Measurements from ENCODE around the gene CHRNG.
"Not testable (repeated sequence)": the region's sequence is repeated elsewhere in the genome, so short reads cannot be mapped to it uniquely, and the experiment has no call there.

CHRNG gene

GRCh38 chr2:232567721-232568120 lies 28.2 kb downstream of the CHRNG start:
- Histone ChIP-seq H3K27me3 (ENCODE audit: insufficient read depth, low read length) (no peaks in the 10 kb centered on the region), H2AFZ (ENCODE audit: low read length, unreplicated experiment) (no peak overlapping the region), H3K79me2 (ENCODE audit: control insufficient read depth, insufficient read depth, low read length, unreplicated experiment) (no peaks in the 10 kb centered on the region), H3K4me3 (ENCODE audit: low read depth, low read length) (no peak overlapping the region), H3K36me3 (ENCODE audit: insufficient read depth, low read length) (peaks cover 29% of the 10 kb centered on the region), H3K4me1 (ENCODE audit: control insufficient read depth, insufficient read depth, low read length, unreplicated experiment) (peaks cover 19% of the 10 kb centered on the region), H3K27ac (ENCODE audit: low read depth, low read length) (peak overlapping the region; percentile 94)

GRCh38 chr2:232568161-232568560 lies 28.7 kb downstream of the CHRNG start:
- H3K4me1 ChIP-seq (ENCODE audit: control insufficient read depth, insufficient read depth, low read length, unreplicated experiment): peaks cover 19% of the 10 kb centered on the region
- H2AFZ ChIP-seq (ENCODE audit: low read length, unreplicated experiment): no peak overlapping the region
- H3K79me2 ChIP-seq (ENCODE audit: control insufficient read depth, insufficient read depth, low read length, unreplicated experiment): no peaks in the 10 kb centered on the region
- peak overlapping the region; percentile 94 for H3K27ac ChIP-seq (ENCODE audit: low read depth, low read length)
- H3K4me3 ChIP-seq (ENCODE audit: low read depth, low read length): no peak overlapping the region
- H3K36me3 ChIP-seq (ENCODE audit: insufficient read depth, low read length): peaks cover 33% of the 10 kb centered on the region
- no peaks in the 10 kb centered on the region for H3K27me3 ChIP-seq (ENCODE audit: insufficient read depth, low read length)

- Histone ChIP-seq H3K4me1 (ENCODE audit: control insufficient read depth, insufficient read depth, low read length, unreplicated experiment) (peaks cover 19% of the 10 kb centered on the region), H3K4me3 (ENCODE audit: low read depth, low read length) (no peak overlapping the region), H3K79me2 (ENCODE audit: control insufficient read depth, insufficient read depth, low read length, unreplicated experiment) (no peaks in the 10 kb centered on the region), H3K36me3 (ENCODE audit: insufficient read depth, low read length) (peaks cover 23% of the 10 kb centered on the region), H3K27me3 (ENCODE audit: insufficient read depth, low read length) (no peaks in the 10 kb centered on the region), H3K27ac (ENCODE audit: low read depth, low read length) (no peak overlapping the region), H2AFZ (ENCODE audit: low read length, unreplicated experiment) (no peak overlapping the region)
These were observed 30.0 kb downstream of the CHRNG start for GRCh38 chr2:232569541-232569940.

GRCh38 chr2:232570481-232570880 lies 31.0 kb downstream of the CHRNG start:
- not testable (repeated sequence) for H3K27ac ChIP-seq (ENCODE audit: low read depth, low read length); H2AFZ ChIP-seq (ENCODE audit: low read length, unreplicated experiment); H3K27me3 ChIP-seq (ENCODE audit: insufficient read depth, low read length); H3K4me3 ChIP-seq (ENCODE audit: low read depth, low read length); H3K79me2 ChIP-seq (ENCODE audit: control insufficient read depth, insufficient read depth, low read length, unreplicated experiment)
- H3K36me3 ChIP-seq (ENCODE audit: insufficient read depth, low read length): peaks cover 23% of the 10 kb centered on the region
- H3K4me1 ChIP-seq (ENCODE audit: control insufficient read depth, insufficient read depth, low read length, unreplicated experiment): peaks cover 19% of the 10 kb centered on the region

GRCh38 chr2:232571026-232571474 lies 31.6 kb downstream of the CHRNG start:
- H3K4me3 ChIP-seq (ENCODE audit: low read depth, low read length): no peak overlapping the region
- no peak overlapping the region for H3K27ac ChIP-seq (ENCODE audit: low read depth, low read length)
- peaks cover 23% of the 10 kb centered on the region for H3K36me3 ChIP-seq (ENCODE audit: insufficient read depth, low read length)

GRCh38 chr2:232573042-232573441 lies 33.5 kb downstream of the CHRNG start:
- no peaks in the 10 kb centered on the region for H3K27me3 ChIP-seq (ENCODE audit: insufficient read depth, low read length)
- no peaks in the 10 kb centered on the region for H3K79me2 ChIP-seq (ENCODE audit: control insufficient read depth, insufficient read depth, low read length, unreplicated experiment)
- no peak overlapping the region for H2AFZ ChIP-seq (ENCODE audit: low read length, unreplicated experiment)
- peaks cover 8% of the 10 kb centered on the region for H3K4me1 ChIP-seq (ENCODE audit: control insufficient read depth, insufficient read depth, low read length, unreplicated experiment)
- H3K27ac ChIP-seq (ENCODE audit: low read depth, low read length): no peak overlapping the region
- no peak overlapping the region for H3K4me3 ChIP-seq (ENCODE audit: low read depth, low read length)
- peaks cover 23% of the 10 kb centered on the region for H3K36me3 ChIP-seq (ENCODE audit: insufficient read depth, low read length)

More at GRCh38 chr2:232571026-232571474, 31.6 kb downstream of the CHRNG start:
- no peak overlapping the region for H2AFZ ChIP-seq (ENCODE audit: low read length, unreplicated experiment)
- H3K27me3 ChIP-seq (ENCODE audit: insufficient read depth, low read length): no peaks in the 10 kb centered on the region
- H3K79me2 ChIP-seq (ENCODE audit: control insufficient read depth, insufficient read depth, low read length, unreplicated experiment): no peaks in the 10 kb centered on the region
- H3K4me1 ChIP-seq (ENCODE audit: control insufficient read depth, insufficient read depth, low read length, unreplicated experiment): peaks cover 19% of the 10 kb centered on the region

- no peaks in the 10 kb centered on the region for H3K27me3 ChIP-seq (ENCODE audit: insufficient read depth, low read length)
- no peak overlapping the region for H3K27ac ChIP-seq (ENCODE audit: low read depth, low read length)
- peaks cover 21% of the 10 kb centered on the region for H3K36me3 ChIP-seq (ENCODE audit: insufficient read depth, low read length)
These were observed 34.4 kb downstream of the CHRNG start for GRCh38 chr2:232573771-232574435.

GRCh38 chr2:232574674-232575403 lies 35.3 kb downstream of the CHRNG start:
- Histone ChIP-seq H3K4me3 (ENCODE audit: low read depth, low read length) (no peak overlapping the region), H3K27ac (ENCODE audit: low read depth, low read length) (no peak overlapping the region), H3K4me1 (ENCODE audit: control insufficient read depth, insufficient read depth, low read length, unreplicated experiment) (no peaks in the 10 kb centered on the region), H3K79me2 (ENCODE audit: control insufficient read depth, insufficient read depth, low read length, unreplicated experiment) (no peaks in the 10 kb centered on the region), H3K27me3 (ENCODE audit: insufficient read depth, low read length) (no peaks in the 10 kb centered on the region), H2AFZ (ENCODE audit: low read length, unreplicated experiment) (no peak overlapping the region), H3K36me3 (ENCODE audit: insufficient read depth, low read length) (peaks cover 12% of the 10 kb centered on the region)

More at GRCh38 chr2:232573771-232574435, 34.4 kb downstream of the CHRNG start:
- Histone ChIP-seq H3K4me3 (ENCODE audit: low read depth, low read length) (no peak overlapping the region), H3K4me1 (ENCODE audit: control insufficient read depth, insufficient read depth, low read length, unreplicated experiment) (no peaks in the 10 kb centered on the region), H3K79me2 (ENCODE audit: control insufficient read depth, insufficient read depth, low read length, unreplicated experiment) (no peaks in the 10 kb centered on the region), H2AFZ (ENCODE audit: low read length, unreplicated experiment) (no peak overlapping the region)

- no peaks in the 10 kb centered on the region for H3K79me2 ChIP-seq (ENCODE audit: control insufficient read depth, insufficient read depth, low read length, unreplicated experiment)
- H3K4me1 ChIP-seq (ENCODE audit: control insufficient read depth, insufficient read depth, low read length, unreplicated experiment): no peaks in the 10 kb centered on the region
- H3K27ac ChIP-seq (ENCODE audit: low read depth, low read length): no peak overlapping the region
- no peak overlapping the region for H3K4me3 ChIP-seq (ENCODE audit: low read depth, low read length)
- no peak overlapping the region for H2AFZ ChIP-seq (ENCODE audit: low read length, unreplicated experiment)
- H3K36me3 ChIP-seq (ENCODE audit: insufficient read depth, low read length): peaks cover 6% of the 10 kb centered on the region; the same call in 1 of the 2 replicates
- no peaks in the 10 kb centered on the region for H3K27me3 ChIP-seq (ENCODE audit: insufficient read depth, low read length)
These were observed 35.9 kb downstream of the CHRNG start for GRCh38 chr2:232575404-232575746.

- no peak overlapping the region for H2AFZ ChIP-seq (ENCODE audit: low read length, unreplicated experiment)
- H3K27ac ChIP-seq (ENCODE audit: low read depth, low read length): no peak overlapping the region
- no peaks in the 10 kb centered on the region for H3K4me1 ChIP-seq (ENCODE audit: control insufficient read depth, insufficient read depth, low read length, unreplicated experiment)
- H3K79me2 ChIP-seq (ENCODE audit: control insufficient read depth, insufficient read depth, low read length, unreplicated experiment): no peaks in the 10 kb centered on the region
- peaks cover 6% of the 10 kb centered on the region; the same call in 1 of the 2 replicates for H3K36me3 ChIP-seq (ENCODE audit: insufficient read depth, low read length)
- no peak overlapping the region for H3K4me3 ChIP-seq (ENCODE audit: low read depth, low read length)
- no peaks in the 10 kb centered on the region for H3K27me3 ChIP-seq (ENCODE audit: insufficient read depth, low read length)
These were observed 37.5 kb downstream of the CHRNG start for GRCh38 chr2:232576995-232577394.

GRCh38 chr2:232577841-232578240 lies 38.3 kb downstream of the CHRNG start:
- Histone ChIP-seq H2AFZ (ENCODE audit: low read length, unreplicated experiment) (no peak overlapping the region), H3K27ac (ENCODE audit: low read depth, low read length) (no peak overlapping the region), H3K36me3 (ENCODE audit: insufficient read depth, low read length) (peaks cover 3% of the 10 kb centered on the region; the same call in 1 of the 2 replicates), H3K79me2 (ENCODE audit: control insufficient read depth, insufficient read depth, low read length, unreplicated experiment) (no peaks in the 10 kb centered on the region), H3K4me1 (ENCODE audit: control insufficient read depth, insufficient read depth, low read length, unreplicated experiment) (no peaks in the 10 kb centered on the region), H3K27me3 (ENCODE audit: insufficient read depth, low read length) (no peaks in the 10 kb centered on the region), H3K4me3 (ENCODE audit: low read depth, low read length) (no peak overlapping the region)

Data from ACC112 (cell line).